ENCODE results near the gene PDE6A. TPM values are rescaled to one million over a fixed set of nuclear protein-coding genes. Genes with fewer than 3 reads are reported as not detected.
"Not testable (repeated sequence)": the region's sequence is repeated elsewhere in the genome, so short reads cannot be mapped to it uniquely, and the experiment has no call there.

PDE6A gene
- total RNA-seq, 2 experiments from 2014 or later: not detected

- POLR2A ChIA-PET, CTCF ChIA-PET: not testable (repeated sequence)
These were observed 65.0 kb downstream of the PDE6A start for GRCh38 chr5:149879593-149879992.

- CTCF ChIA-PET: no interaction called here
- POLR2A ChIA-PET: no interaction called here
These were observed 66.2 kb downstream of the PDE6A start for GRCh38 chr5:149878371-149878770.

GRCh38 chr5:149873896-149874295 lies 70.7 kb downstream of the PDE6A start:
- ChIA-PET CTCF (interaction anchor here (1.3 kb wide), 1 partner anchor 88 kb away, joined by 4 read pairs; no protein-coding TSS in a partner anchor), POLR2A (interaction anchor here (0.6 kb wide), 1 partner anchor 11 kb away, joined by 3 read pairs; no protein-coding TSS in a partner anchor)

- CTCF ChIA-PET: no interaction called here
- POLR2A ChIA-PET: no interaction called here
These were observed 72.1 kb downstream of the PDE6A start for GRCh38 chr5:149872351-149873040.

- ChIA-PET CTCF (no interaction called here), POLR2A (no interaction called here)
These were observed 73.1 kb downstream of the PDE6A start for GRCh38 chr5:149871471-149871870.

- ChIA-PET POLR2A (no interaction called here), CTCF (interaction anchor here (0.8 kb wide), 1 partner anchor 110 kb away, joined by 3 read pairs; no protein-coding TSS in a partner anchor)
These were observed 73.9 kb downstream of the PDE6A start for GRCh38 chr5:149870697-149871096.

GRCh38 chr5:149870232-149870631 lies 74.4 kb downstream of the PDE6A start:
- ChIA-PET CTCF (interaction anchor here (0.8 kb wide), 1 partner anchor 111 kb away, joined by 3 read pairs; no protein-coding TSS in a partner anchor), POLR2A (no interaction called here)

GRCh38 chr5:149869411-149869821 lies 75.2 kb downstream of the PDE6A start:
- ChIA-PET CTCF (interaction anchor here (0.6 kb wide), 1 partner anchor 186 kb away, joined by 3 read pairs; no protein-coding TSS in a partner anchor), POLR2A (no interaction called here)

GRCh38 chr5:149865746-149866145 lies 78.8 kb downstream of the PDE6A start:
- ChIA-PET POLR2A (no interaction called here), CTCF (interaction anchor here (1.2 kb wide), 1 partner anchor 13 kb away, joined by 6 read pairs; no protein-coding TSS in a partner anchor)

GRCh38 chr5:149863830-149864229 lies 80.8 kb downstream of the PDE6A start:
- CTCF ChIA-PET: interaction anchor here (0.7 kb wide), 1 partner anchor 10 kb away, joined by 3 read pairs; no protein-coding TSS in a partner anchor
- POLR2A ChIA-PET: interaction anchor here (0.7 kb wide), 1 partner anchor 77 kb away, joined by 4 read pairs; no protein-coding TSS in a partner anchor

- ChIA-PET POLR2A (no interaction called here), CTCF (no interaction called here)
These were observed 81.4 kb downstream of the PDE6A start for GRCh38 chr5:149863176-149863575.

GRCh38 chr5:149860801-149861322 lies 83.7 kb downstream of the PDE6A start:
- ChIA-PET CTCF (no interaction called here), POLR2A (no interaction called here)

- ChIA-PET CTCF (interaction anchor here (0.6 kb wide), 1 partner anchor 131 kb away, joined by 3 read pairs; no protein-coding TSS in a partner anchor), POLR2A (no interaction called here)
These were observed 84.8 kb downstream of the PDE6A start for GRCh38 chr5:149859746-149860145.

GRCh38 chr5:149858481-149858880 lies 86.1 kb downstream of the PDE6A start:
- CTCF ChIA-PET, POLR2A ChIA-PET: not testable (repeated sequence)

- ChIA-PET POLR2A (interaction anchor here (0.5 kb wide), 1 partner anchor 156 kb away, joined by 4 read pairs; no protein-coding TSS in a partner anchor), CTCF (no interaction called here)
These were observed 87.1 kb downstream of the PDE6A start for GRCh38 chr5:149857499-149857898.

GRCh38 chr5:149855366-149855765 lies 89.2 kb downstream of the PDE6A start:
- CTCF ChIA-PET: interaction anchor here (1.8 kb wide), 1 partner anchor 24 kb away, joined by 4 read pairs; no protein-coding TSS in a partner anchor

GRCh38 chr5:149854866-149855265 lies 89.7 kb downstream of the PDE6A start:
- CTCF ChIA-PET: interaction anchor here (1.8 kb wide), 1 partner anchor 23 kb away, joined by 4 read pairs; no protein-coding TSS in a partner anchor
- POLR2A ChIA-PET: interaction anchor here (0.7 kb wide), 1 partner anchor 123 kb away, joined by 3 read pairs; no protein-coding TSS in a partner anchor

More at GRCh38 chr5:149855366-149855765, 89.2 kb downstream of the PDE6A start:
- POLR2A ChIA-PET: interaction anchor here (0.7 kb wide), 1 partner anchor 123 kb away, joined by 3 read pairs; no protein-coding TSS in a partner anchor

- POLR2A ChIA-PET: no interaction called here
These were observed 90.9 kb downstream of the PDE6A start for GRCh38 chr5:149853701-149854100.

GRCh38 chr5:149853331-149853648 lies 91.3 kb downstream of the PDE6A start:
- ChIA-PET POLR2A (no interaction called here), CTCF (interaction anchor here (0.6 to 1.8 kb wide), 10 partner anchors 12 to 225 kb away, joined by 3 to 6 read pairs (median 4); no protein-coding TSS in a partner anchor)

More at GRCh38 chr5:149853701-149854100, 90.9 kb downstream of the PDE6A start:
- CTCF ChIA-PET: interaction anchor here (0.6 to 1.8 kb wide), 5 partner anchors 12 to 186 kb away, joined by 3 to 6 read pairs (median 4); no protein-coding TSS in a partner anchor

- CTCF ChIA-PET: interaction anchor here (0.6 to 3.0 kb wide), 15 partner anchors 12 to 244 kb away, joined by 3 to 19 read pairs (median 4); no protein-coding TSS in a partner anchor
- POLR2A ChIA-PET: no interaction called here
These were observed 91.8 kb downstream of the PDE6A start for GRCh38 chr5:149852641-149853330.

Measured in activated CD8-positive, alpha-beta memory T cell treated with anti-CD3 and anti-CD28 coated beads for 36 hours (primary cell).